Calu3 (cell line): ENCODE results near the gene CROCC2. TPM values are rescaled to one million over a fixed set of nuclear protein-coding genes. Genes with fewer than 3 reads are reported as not detected.

Experiments used
- BruUV-seq: library from RNA; stranded (reverse); fragments of 400-500 nt; replicated peaks from 2 replicates; lab custom pipeline; 2021; lab: Mats Ljungman, UMichigan
- CTCF ChIA-PET: fragments of 300-600 bp; sonication (Branson Sonifier 250); formaldehyde crosslinking; loops from one replicate; lab custom pipeline; 2022; ENCODE audit warnings: antibody characterized with exemption; lab: Charles Lee
- DNase-seq: peaks from one replicate; pipeline ENCODE4 v3.0.0; 2022
- H3K27ac Mint-ChIP-seq: one replicate; pipeline ENCODE4 v1.8.0; 2022; ENCODE audit warnings: mixed read lengths; ENCODE audit not compliant: unreplicated experiment
- H3K27me3 Mint-ChIP-seq: one replicate; pipeline ENCODE4 v1.8.0; 2022; ENCODE audit warnings: mixed read lengths; ENCODE audit not compliant: unreplicated experiment
- H3K36me3 Mint-ChIP-seq: one replicate; pipeline ENCODE4 v1.8.0; 2022; ENCODE audit warnings: mild to moderate bottlenecking, moderate library complexity, mixed read lengths; ENCODE audit not compliant: insufficient read depth, unreplicated experiment
- H3K4me1 Mint-ChIP-seq: one replicate; pipeline ENCODE4 v1.8.0; 2022; ENCODE audit warnings: mild to moderate bottlenecking, low read depth, mixed read lengths; ENCODE audit not compliant: unreplicated experiment
- H3K4me3 Mint-ChIP-seq: one replicate; pipeline ENCODE4 v1.8.0; 2022; ENCODE audit warnings: mild to moderate bottlenecking, low read depth, moderate library complexity, mixed read lengths; ENCODE audit not compliant: unreplicated experiment
- H3K9me3 Mint-ChIP-seq: one replicate; pipeline ENCODE4 v1.8.0; 2022; ENCODE audit warnings: low read depth, mixed read lengths; ENCODE audit not compliant: unreplicated experiment
- intact Hi-C: fragments of 100-400 bp; cut with micrococcal nuclease; formaldehyde crosslinking; loops from one replicate; pipeline ENCODE4 v1.10.0; 2022; ENCODE audit not compliant: unreplicated experiment
- total RNA-seq: library from RNA; stranded (reverse); gene quantifications from 2 replicates; pipeline ENCODE4 v1.2.3, GENCODE V29; 2022
- TF ChIP-seq, protein P1 (sequence below): fragments of 200-600 bp; IDR thresholded peaks from one replicate; pipeline ENCODE4 v1.8.0; 2022; ENCODE audit warnings: antibody characterized with exemption; ENCODE audit not compliant: unreplicated experiment

Gene CROCC2
- total RNA-seq, 1 experiment from 2014 or later = not detected

DNA sequence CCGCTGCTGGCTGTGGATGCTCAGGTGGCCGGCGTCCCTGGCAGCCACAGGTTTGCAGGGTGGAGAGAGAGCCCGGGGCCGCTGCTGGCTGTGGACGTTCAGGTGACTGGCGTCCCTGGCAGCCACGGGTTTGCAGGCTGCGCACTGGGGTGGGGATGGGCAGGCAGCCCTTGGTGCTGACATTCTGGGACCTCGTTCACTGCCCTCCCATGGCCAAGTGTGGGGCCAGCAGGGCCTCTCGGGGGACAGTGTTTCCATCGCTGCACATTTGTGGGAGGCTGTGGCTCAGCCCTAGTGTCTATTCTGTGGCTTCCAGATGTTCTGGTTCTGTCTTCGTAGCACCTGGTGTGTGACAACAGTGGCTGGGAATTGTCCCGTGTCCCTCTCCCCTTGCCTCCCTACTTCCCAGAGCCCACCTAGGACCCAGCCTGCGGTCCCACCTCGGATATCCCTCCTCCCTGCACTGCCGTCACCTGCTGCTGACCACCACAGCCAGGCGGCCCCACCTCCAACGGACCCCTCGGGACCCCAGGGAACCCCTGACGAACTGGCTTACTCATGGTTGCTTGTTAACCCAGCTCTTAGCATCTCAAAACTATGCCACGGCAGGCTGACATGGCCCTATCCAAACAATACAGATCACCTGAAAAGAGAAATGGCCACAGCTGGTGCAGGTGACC, 915 bp downstream of the CROCC2 start:
- H3K4me3 Mint-ChIP-seq = no peak overlapping the region
- no peak overlapping the region for H3K27ac Mint-ChIP-seq
- TF ChIP-seq, protein P1, sequence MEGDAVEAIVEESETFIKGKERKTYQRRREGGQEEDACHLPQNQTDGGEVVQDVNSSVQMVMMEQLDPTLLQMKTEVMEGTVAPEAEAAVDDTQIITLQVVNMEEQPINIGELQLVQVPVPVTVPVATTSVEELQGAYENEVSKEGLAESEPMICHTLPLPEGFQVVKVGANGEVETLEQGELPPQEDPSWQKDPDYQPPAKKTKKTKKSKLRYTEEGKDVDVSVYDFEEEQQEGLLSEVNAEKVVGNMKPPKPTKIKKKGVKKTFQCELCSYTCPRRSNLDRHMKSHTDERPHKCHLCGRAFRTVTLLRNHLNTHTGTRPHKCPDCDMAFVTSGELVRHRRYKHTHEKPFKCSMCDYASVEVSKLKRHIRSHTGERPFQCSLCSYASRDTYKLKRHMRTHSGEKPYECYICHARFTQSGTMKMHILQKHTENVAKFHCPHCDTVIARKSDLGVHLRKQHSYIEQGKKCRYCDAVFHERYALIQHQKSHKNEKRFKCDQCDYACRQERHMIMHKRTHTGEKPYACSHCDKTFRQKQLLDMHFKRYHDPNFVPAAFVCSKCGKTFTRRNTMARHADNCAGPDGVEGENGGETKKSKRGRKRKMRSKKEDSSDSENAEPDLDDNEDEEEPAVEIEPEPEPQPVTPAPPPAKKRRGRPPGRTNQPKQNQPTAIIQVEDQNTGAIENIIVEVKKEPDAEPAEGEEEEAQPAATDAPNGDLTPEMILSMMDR = no peak
- no TSS peak for BruUV-seq
- no peaks in the 10 kb centered on the region for H3K36me3 Mint-ChIP-seq
- CTCF ChIA-PET = no interaction called here
- H3K4me1 Mint-ChIP-seq = peaks cover 8% of the 10 kb centered on the region
- H3K9me3 Mint-ChIP-seq = no peaks in the 10 kb centered on the region
- no peak for DNase-seq
- intact Hi-C loops = no loop called here
- H3K27me3 Mint-ChIP-seq = peaks cover 68% of the 10 kb centered on the region

DNA sequence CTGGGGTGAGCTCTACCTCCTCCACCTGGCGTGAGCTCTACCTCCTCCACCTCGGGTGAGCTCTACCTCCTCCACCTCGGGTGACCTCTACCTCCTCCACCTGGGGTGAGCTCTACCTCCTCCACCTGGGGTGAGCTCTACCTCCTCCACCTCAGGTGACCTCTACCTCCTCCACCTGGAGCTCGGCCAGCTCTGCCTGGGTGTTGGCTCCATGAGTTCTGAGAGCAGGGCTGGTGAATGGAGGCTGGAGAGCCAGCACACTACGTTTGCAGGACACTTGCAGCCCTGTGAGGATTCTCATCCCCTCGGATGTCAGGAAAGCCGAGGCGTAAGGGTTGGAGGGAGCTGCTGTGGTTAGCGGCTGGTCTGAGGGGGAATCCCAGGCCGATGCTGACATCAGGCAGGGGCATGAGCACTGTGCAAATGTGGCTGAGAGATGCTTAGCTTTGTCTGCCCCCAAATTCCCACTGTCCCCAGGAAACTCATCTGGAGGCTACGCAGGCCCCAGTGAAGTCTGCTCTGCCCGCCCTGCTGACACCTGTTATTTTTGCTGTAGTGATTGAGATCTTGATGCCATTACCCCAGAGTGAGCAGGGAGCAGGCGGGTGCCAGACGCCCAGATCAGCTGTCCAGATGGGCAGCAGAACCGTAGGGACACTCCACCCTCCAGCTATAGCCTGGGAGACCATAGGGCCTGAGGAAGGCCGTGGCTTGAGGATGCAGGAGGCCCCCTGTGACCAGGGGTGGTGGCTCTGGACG, 3.3 kb downstream of the CROCC2 start:
- TF ChIP-seq, protein P1 = no peak
- no peak for DNase-seq
- intact Hi-C loops = no loop called here
- CTCF ChIA-PET = no interaction called here
- no peaks in the 10 kb centered on the region for H3K36me3 Mint-ChIP-seq
- H3K4me3 Mint-ChIP-seq = no peak overlapping the region
- H3K27me3 Mint-ChIP-seq = peaks cover 67% of the 10 kb centered on the region
- no peaks in the 10 kb centered on the region for H3K9me3 Mint-ChIP-seq
- no TSS peak for BruUV-seq
- no peak overlapping the region for H3K27ac Mint-ChIP-seq
- H3K4me1 Mint-ChIP-seq = peaks cover 10% of the 10 kb centered on the region

- no peak for DNase-seq
- Mint-ChIP-seq H3K27ac (no peak overlapping the region), H3K9me3 (no peaks in the 10 kb centered on the region), H3K4me3 (no peak overlapping the region), H3K27me3 (peaks cover 80% of the 10 kb centered on the region), H3K36me3 (no peaks in the 10 kb centered on the region), H3K4me1 (peaks cover 10% of the 10 kb centered on the region)
- BruUV-seq = no TSS peak
- CTCF ChIA-PET = no interaction called here
- TF ChIP-seq, protein P1 = no peak
- intact Hi-C loops = loop anchor here (5.0 to 10.0 kb wide), 2 partner anchors 49 to 83 kb away; partner anchors contain the start of gene SNED1
Measured at GRCh38 chr2:240911641-240912265, 5.6 kb downstream of the CROCC2 start.

DNA sequence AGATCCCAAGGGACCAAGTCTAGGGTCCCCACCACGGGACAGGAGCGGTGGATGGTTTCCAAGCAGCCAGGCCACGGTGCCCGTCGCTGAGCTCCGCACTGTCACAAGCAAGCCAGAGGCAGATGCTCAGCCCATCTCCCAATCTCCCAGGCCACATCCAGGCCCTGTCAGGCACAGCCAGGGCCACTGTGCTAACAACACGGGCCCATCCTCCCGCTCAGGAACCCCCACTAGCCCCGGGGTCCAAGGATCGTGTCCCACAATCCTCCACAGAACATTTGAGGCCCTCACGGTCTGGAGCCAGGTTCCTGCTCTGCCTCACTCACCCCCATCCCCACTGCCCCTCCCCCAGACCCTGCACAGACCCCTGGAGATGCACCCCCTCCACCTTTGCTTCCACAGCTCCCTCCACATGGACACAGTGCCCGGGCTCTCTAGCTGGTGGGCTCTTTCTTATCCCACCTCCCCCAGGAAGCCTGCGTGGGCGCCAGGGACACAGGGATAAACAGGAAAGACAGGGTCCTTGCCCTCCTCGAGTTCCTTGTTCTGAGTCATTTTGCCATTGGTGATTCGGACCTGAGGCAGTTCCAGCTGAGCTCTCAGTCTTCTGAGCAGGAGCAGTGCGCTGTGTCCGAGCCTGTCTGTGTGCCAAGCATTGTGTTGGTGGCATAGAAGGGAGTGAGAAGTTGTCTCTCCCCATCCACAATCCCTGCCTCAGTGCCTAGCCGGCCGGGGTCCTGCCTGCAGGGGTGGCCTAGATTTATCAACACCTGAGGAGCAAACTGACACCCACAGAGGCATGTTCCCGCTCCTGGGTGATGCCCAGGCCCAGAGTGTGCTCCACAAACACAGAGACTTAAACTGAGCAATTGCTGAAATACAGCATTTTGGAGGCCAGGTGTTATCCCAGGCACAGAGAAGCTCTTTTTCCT, 7.0 kb downstream of the CROCC2 start:
- CTCF ChIA-PET = interaction anchor here (0.6 to 1.0 kb wide), 2 partner anchors 62 to 161 kb away, joined by 3 read pairs; no protein-coding TSS in a partner anchor
- TF ChIP-seq, protein P1 = no peak
- DNase-seq = no peak
- H3K4me1 Mint-ChIP-seq = peaks cover 10% of the 10 kb centered on the region
- intact Hi-C loops = loop anchor here (5.0 to 10.0 kb wide), 2 partner anchors 51 to 82 kb away; partner anchors contain the start of gene SNED1
- H3K9me3 Mint-ChIP-seq = no peaks in the 10 kb centered on the region
- H3K27me3 Mint-ChIP-seq = peaks cover 76% of the 10 kb centered on the region
- H3K4me3 Mint-ChIP-seq = no peak overlapping the region
- BruUV-seq = no TSS peak
- H3K36me3 Mint-ChIP-seq = no peaks in the 10 kb centered on the region
- no peak overlapping the region for H3K27ac Mint-ChIP-seq
